Endothelial cell of umbilical vein (primary cell): Measurements from ENCODE around the gene SNRPD2. TPM values are rescaled to one million over a fixed set of nuclear protein-coding genes. Genes with fewer than 3 reads are reported as not detected.

Experiments used
- BruUV-seq: library from RNA; stranded (reverse); fragments of 400-500 nt; replicated peaks from 2 replicates; lab custom pipeline; 2021; lab: Mats Ljungman, UMichigan
- CTCF ChIA-PET: fragments of 300-600, 350-600 bp; sonication (Branson Sonifier 250); formaldehyde crosslinking; loops from one replicate; lab custom pipeline; 2021; ENCODE audit warnings: antibody characterized with exemption, inconsistent platforms; lab: Charles Lee
- POLR2A ChIA-PET: fragments of 300-600, 350-600 bp; sonication (Branson Sonifier 250); formaldehyde crosslinking; loops from one replicate; lab custom pipeline; 2021; ENCODE audit warnings: antibody characterized with exemption, inconsistent platforms; lab: Charles Lee
- DNase-seq: peaks from one replicate; pipeline ENCODE4 v3.0.0-alpha.2; 2011; ENCODE audit warnings: low read depth, low spot score
- FAIRE-seq: peaks from 2 replicates; lab custom pipeline; 2011; peaks lifted over from hg19 to GRCh38; lab: Jason Lieb, UNC
- H2AFZ ChIP-seq: 2 replicates; pipeline ENCODE4 v1.6.0; 2012; ENCODE audit warnings: low read depth, low read length, control low read depth, inconsistent platforms
- H3K27ac ChIP-seq: 2 replicates; pipeline ENCODE4 v1.5.1; 2011; ENCODE audit warnings: low read depth, mild to moderate bottlenecking, control low read depth, low read length, moderate library complexity; ENCODE audit not compliant: insufficient read depth
- H3K27me3 ChIP-seq, 2 experiments: 2 replicates each; pipeline versions ENCODE4 v1.6.0 to v1.6.1; 2011; ENCODE audit warnings: low read length in 2 of 2, mixed read lengths in 1 of 2; ENCODE audit not compliant: control insufficient read depth in 2 of 2, insufficient read depth in 2 of 2
- H3K36me3 ChIP-seq, 2 experiments: 2 replicates in 1 of 2; 3 replicates in 1 of 2; pipeline ENCODE4 v1.5.1; 2011; ENCODE audit warnings: low read length in 2 of 2, mild to moderate bottlenecking in 1 of 2, moderate library complexity in 1 of 2; ENCODE audit not compliant: control insufficient read depth in 2 of 2, insufficient read depth in 2 of 2; ENCODE audit errors: extremely low read depth in 1 of 2
- H3K4me1 ChIP-seq: 3 replicates; pipeline ENCODE4 v1.5.1; 2011; ENCODE audit warnings: mild to moderate bottlenecking, low read length; ENCODE audit not compliant: control insufficient read depth, insufficient read depth; ENCODE audit errors: extremely low read depth
- H3K4me2 ChIP-seq: 2 replicates; pipeline ENCODE4 v1.6.1; 2011; ENCODE audit warnings: low read length, control low read depth, mixed read lengths; ENCODE audit not compliant: insufficient read depth
- H3K4me3 ChIP-seq, 3 experiments: fragments of 200-600 bp in 1 of 3; sonication (generic), shearing (Covaris generic) in 1 of 3; replicated peaks in 1 of 3; 2 replicates each; pipeline ENCODE4 v1.5.1; 2011 to 2016; ENCODE audit warnings: control low read depth in 3 of 3, low read length in 3 of 3, mild to moderate bottlenecking in 2 of 3, inconsistent platforms in 1 of 3, low read depth in 1 of 3, moderate library complexity in 1 of 3; ENCODE audit not compliant: insufficient read depth in 1 of 3
- H3K79me2 ChIP-seq: 2 replicates; pipeline ENCODE4 v1.6.0; 2012; ENCODE audit warnings: low read length, inconsistent platforms; ENCODE audit not compliant: control insufficient read depth, insufficient read depth
- H3K9ac ChIP-seq: replicated peaks from 2 replicates; pipeline ENCODE3; 2011; ENCODE audit warnings: low read length, control low read depth; ENCODE audit not compliant: insufficient read depth; ENCODE audit errors: extremely low read depth
- H3K9me1 ChIP-seq: replicated peaks from 3 replicates; pipeline ENCODE4 v1.6.0; 2011; ENCODE audit warnings: mild to moderate bottlenecking, low read length; ENCODE audit not compliant: control insufficient read depth, insufficient read depth; ENCODE audit errors: extremely low read depth
- H3K9me3 ChIP-seq: replicated peaks from 2 replicates; pipeline ENCODE4 v1.5.1; 2012; ENCODE audit warnings: low read length, inconsistent platforms; ENCODE audit not compliant: control insufficient read depth, insufficient read depth
- H4K20me1 ChIP-seq: replicated peaks from 2 replicates; pipeline ENCODE3; 2011; ENCODE audit warnings: mild to moderate bottlenecking, low read length; ENCODE audit not compliant: control insufficient read depth, insufficient read depth; ENCODE audit errors: extremely low read depth
- CTCF ChIP-seq, 2 donors: IDR thresholded peaks; 1 replicate in 1 of 2; 2 replicates in 1 of 2; pipeline ENCODE4 v1.5.1; 2011; ENCODE audit warnings: low read length in 2 of 2, mild to moderate bottlenecking in 2 of 2, moderate library complexity in 2 of 2, control low read depth in 1 of 2, inconsistent platforms in 1 of 2, low read depth in 1 of 2; ENCODE audit not compliant: insufficient read depth in 1 of 2; ENCODE audit errors: extremely low read depth in 1 of 2
- EZH2 ChIP-seq: IDR thresholded peaks from 2 replicates; pipeline ENCODE4 v1.6.1; 2012; ENCODE audit warnings: borderline replicate concordance, low read depth, mild to moderate bottlenecking, moderate library complexity, low read length, inconsistent platforms; ENCODE audit not compliant: severe bottlenecking
- FOS ChIP-seq: IDR thresholded peaks from 2 replicates; pipeline ENCODE4 v1.6.1; 2011; ENCODE audit warnings: mild to moderate bottlenecking, low read length, moderate library complexity, borderline replicate concordance; ENCODE audit not compliant: insufficient read depth
- GATA2 ChIP-seq: IDR thresholded peaks from 2 replicates; pipeline ENCODE4 v1.7.0; 2011; ENCODE audit warnings: low read depth, mild to moderate bottlenecking, moderate library complexity, mixed read lengths, low read length; ENCODE audit not compliant: insufficient read length, insufficient read depth
- JUN ChIP-seq: IDR thresholded peaks from 2 replicates; pipeline ENCODE4 v1.6.1; 2011; ENCODE audit warnings: borderline replicate concordance, low read depth; ENCODE audit not compliant: insufficient read length, insufficient read depth
- MAX ChIP-seq: IDR thresholded peaks from 2 replicates; pipeline ENCODE4 v1.6.1; 2011; ENCODE audit not compliant: insufficient read depth, insufficient read length
- MYC ChIP-seq: IDR thresholded peaks from one replicate; pipeline ENCODE4 v1.6.1; 2011; ENCODE audit warnings: mild to moderate bottlenecking, low read depth, low read length
- POLR2A ChIP-seq: IDR thresholded peaks from 2 replicates; pipeline ENCODE4 v1.6.1; 2012; ENCODE audit warnings: low read depth, mild to moderate bottlenecking, control low read depth, low read length
- POLR2AphosphoS5 ChIP-seq: IDR thresholded peaks from 2 replicates; pipeline ENCODE4 v1.6.1; 2012; ENCODE audit warnings: low read depth, mild to moderate bottlenecking, control low read depth, low read length, moderate library complexity; ENCODE audit not compliant: insufficient read depth
- dilution Hi-C: fragments of 300-500 bp; cut with MboI; formaldehyde crosslinking; loops from one replicate; pipeline ENCODE4 v1.15.0; 2019; ENCODE audit warnings: low sequenced_read_pairs; ENCODE audit not compliant: extremely low pct_ligation_motif_present
- intact Hi-C: fragments of 100-400 bp; cut with micrococcal nuclease; formaldehyde crosslinking; loops from one replicate; pipeline ENCODE4 v1.10.0; 2022
- polyA plus RNA-seq, 4 experiments: library from polyadenylated mRNA; depleted of rRNA in 3 of 4; stranded (reverse) in 3 of 4; unstranded in 1 of 4; fragments of >200 nt; gene quantifications; 2 replicates each; pipeline versions ENCODE4 v1.2.1 to v1.2.3, GENCODE V29; 2011 to 2012; ENCODE audit warnings: missing spikeins in 1 of 4
- total RNA-seq: library from RNA; stranded (reverse); gene quantifications from 2 replicates; pipeline ENCODE4 v1.2.3, GENCODE V29; 2021

The SNRPD2 gene
- total and polyA plus RNA-seq, 2 donors (not counting 3 experiments of a cell fraction or from before 2014, with no cell fraction given): 512 to 519 TPM

GRCh38 chr19:45682908-45683307 is 8.8 kb downstream of the SNRPD2 start:
- Histone ChIP-seq H3K9me1 (no peaks in the 10 kb centered on the region), H3K27ac (no peak overlapping the region), H4K20me1 (no peaks in the 10 kb centered on the region), H3K9ac (no peak overlapping the region), H3K36me3 (peaks cover 4 to 22% of the 10 kb centered on the region in 2 experiments), H3K9me3 (no peaks in the 10 kb centered on the region), H3K4me3 (no peak overlapping the region), H2AFZ (no peak overlapping the region), H3K27me3 (no peaks in the 10 kb centered on the region), H3K4me1 (peaks cover 6% of the 10 kb centered on the region), H3K4me2 (no peak overlapping the region), H3K79me2 (no peaks in the 10 kb centered on the region)
- ChIA-PET CTCF (interaction anchor here (1.2 to 1.5 kb wide), 2 partner anchors 10 to 13 kb away, joined by 6 to 10 read pairs; partner anchors contain the start of gene QPCTL), POLR2A (no interaction called here)
- DNase-seq (no peak), FAIRE-seq (no peak)
- dilution Hi-C loops (no loop called here), intact Hi-C loops (no loop called here)
- TF ChIP-seq EZH2 (no peak), CTCF (IDR thresholded peaks at IDR 0.05; ENCODE audit: extremely low read depth in 1 of 2, insufficient read depth in 1 of 2, low read depth in 1 of 2, low read length in 2 of 2) (no peak), POLR2A (no peak), FOS (no peak), MYC (no peak), MAX (no peak), GATA2 (no peak), POLR2AphosphoS5 (no peak), JUN (no peak)
- no TSS peak for BruUV-seq
